Right kidney (tissue), 9 donors: ENCODE results near the gene SLC25A23.
"Not testable (repeated sequence)": the region's sequence is repeated elsewhere in the genome, so short reads cannot be mapped to it uniquely, and the experiment has no call there.

Experiments
- DNase-seq: peaks from one replicate; pipeline ENCODE4 v3.0.0-alpha.2; 2016
- long read RNA-seq, 8 donors: transcript quantifications; one replicate each; lab custom pipeline, GENCODE V29; 2026

SLC25A23 gene
- long read RNA-seq, donor 1, transcript SLC25A23-202 (10 exons, 3,425 nt): major isoform, 15 of 32 reads
- long read RNA-seq, donor 1, partial matches to known transcripts: 12 of 32 reads
- long read RNA-seq, donor 1, other reads (novel, unspliced or antisense): 0 of 32 reads
- long read RNA-seq, donor 2, transcript SLC25A23-202 (10 exons, 3,425 nt): major isoform, 5 of 9 reads
- long read RNA-seq, donor 2, partial matches to known transcripts: 0 of 9 reads
- long read RNA-seq, donor 2, other reads (novel, unspliced or antisense): 0 of 9 reads
- long read RNA-seq, donor 3, transcript SLC25A23-202 (10 exons, 3,425 nt): major isoform, 10 of 13 reads
- long read RNA-seq, donor 3, partial matches to known transcripts: 0 of 13 reads
- long read RNA-seq, donor 3, other reads (novel, unspliced or antisense): 0 of 13 reads
- long read RNA-seq, donor 4, transcript SLC25A23-207 (3 exons, 671 nt): major isoform, 10 of 18 reads
- long read RNA-seq, donor 4, transcript SLC25A23-202 (10 exons, 3,425 nt): minor isoform, 6 of 18 reads
- long read RNA-seq, donor 4, partial matches to known transcripts: 0 of 18 reads
- long read RNA-seq, donor 4, other reads (novel, unspliced or antisense): 0 of 18 reads
- long read RNA-seq, donor 5, transcript SLC25A23-202 (10 exons, 3,425 nt): major isoform, 12 of 30 reads
- long read RNA-seq, donor 5, partial matches to known transcripts: 6 of 30 reads
- long read RNA-seq, donor 5, other reads (novel, unspliced or antisense): 8 of 30 reads
- long read RNA-seq, donor 6, transcript SLC25A23-207 (3 exons, 671 nt): minor isoform, 5 of 16 reads
- long read RNA-seq, donor 6, transcript SLC25A23-202 (10 exons, 3,425 nt): major isoform, 11 of 16 reads
- long read RNA-seq, donor 6, partial matches to known transcripts: 0 of 16 reads
- long read RNA-seq, donor 6, other reads (novel, unspliced or antisense): 0 of 16 reads
- long read RNA-seq, donor 7: 0 reads
- long read RNA-seq, donor 8, transcript SLC25A23-202 (10 exons, 3,425 nt): major isoform, 16 of 19 reads
- long read RNA-seq, donor 8, partial matches to known transcripts: 0 of 19 reads
- long read RNA-seq, donor 8, other reads (novel, unspliced or antisense): 0 of 19 reads

GRCh38 chr19:6459262-6460098 lies at the start of gene SLC25A23:
Gene SLC25A23 (minus strand): TSS chr19:6459792. CDS start chr19:6459628, 164 bp downstream.
- no peak for DNase-seq

DNA sequence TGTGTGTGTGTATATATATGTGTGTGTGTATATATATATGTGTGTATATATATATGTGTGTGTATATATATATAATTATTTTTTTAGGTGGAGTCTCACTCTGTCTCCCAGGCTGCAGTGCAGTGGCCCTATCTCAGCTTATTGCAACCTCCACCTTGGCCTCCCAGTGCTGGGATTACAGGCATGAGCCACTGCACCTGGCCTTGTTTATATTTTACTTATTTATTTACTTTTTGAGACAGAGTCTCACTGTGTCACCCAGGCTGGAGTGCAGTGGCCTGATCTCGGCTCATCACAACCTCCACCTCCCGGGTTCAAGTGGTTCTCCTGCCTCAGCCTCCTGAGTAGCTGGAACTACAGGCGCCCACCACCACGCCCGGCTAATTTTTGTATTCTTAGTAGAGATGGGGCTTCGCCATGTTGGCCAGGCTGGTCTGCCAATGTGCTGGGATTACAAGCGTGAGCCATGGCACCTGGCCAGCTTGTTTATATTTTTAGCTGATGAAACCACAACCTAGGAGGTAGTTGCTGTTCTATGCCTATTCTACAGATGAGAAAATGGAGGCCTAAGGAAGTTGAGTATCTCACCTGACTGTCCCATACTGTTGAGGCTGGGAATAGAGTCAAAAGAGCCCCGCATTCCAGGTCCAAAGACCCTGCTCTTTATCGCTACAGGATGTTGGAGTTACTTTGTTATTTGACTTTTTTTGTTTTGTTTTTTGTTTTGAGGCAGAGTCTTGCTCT lies 48.6 kb upstream of the SLC25A23 start:
- DNase-seq: not testable (repeated sequence)

DNA sequence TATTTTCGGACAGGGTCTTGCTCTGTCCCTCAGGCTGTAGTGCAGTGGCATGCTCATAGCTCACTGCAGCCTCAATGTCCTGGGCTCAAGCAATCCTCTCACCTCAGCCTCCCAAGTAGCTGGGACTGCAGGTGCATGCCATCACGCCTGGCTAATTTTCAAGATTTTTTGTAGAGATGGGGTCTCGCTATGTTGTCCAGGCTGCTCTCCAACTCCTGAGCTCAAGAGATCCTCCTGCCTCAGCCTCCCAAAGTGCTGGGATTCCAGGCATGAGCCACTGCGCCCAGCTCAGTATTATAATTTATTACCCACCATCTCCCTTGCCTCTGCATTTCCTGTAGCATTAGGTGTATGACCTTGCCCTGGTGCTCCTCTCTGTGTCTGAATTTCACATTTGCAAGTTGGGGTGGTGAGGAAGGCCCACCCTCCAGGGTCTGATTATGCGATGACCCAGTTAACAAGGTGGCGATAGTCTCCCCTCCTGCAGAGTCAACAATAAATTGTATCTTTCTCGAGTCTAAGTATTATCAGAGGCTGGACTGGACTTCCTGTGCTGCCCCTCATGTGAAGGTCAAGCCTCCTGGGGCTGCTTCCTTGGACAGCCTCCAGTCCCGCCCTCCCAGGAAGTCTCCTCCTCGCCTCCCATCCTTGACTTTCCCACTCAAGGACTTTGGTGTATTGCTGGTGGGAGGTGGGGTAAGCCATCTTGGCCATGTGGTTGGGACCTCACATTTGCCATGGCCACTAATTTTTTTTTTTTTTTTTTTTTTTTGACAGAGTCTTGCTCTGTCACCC lies 44.0 kb upstream of the SLC25A23 start:
- DNase-seq: no peak

- peak; percentile 65 for DNase-seq
Measured at GRCh38 chr19:6501740-6502648, 42.4 kb upstream of the SLC25A23 start, which contains the start of gene TUBB4A. Gene TUBB4A (minus strand): TSS chr19:6502309. CDS start chr19:6502212, 97 bp downstream.

GRCh38 chr19:6500837-6501739 lies 41.5 kb upstream of the SLC25A23 start:
- no peak for DNase-seq

- DNase-seq: no peak
Measured at GRCh38 chr19:6499052-6499790, 39.6 kb upstream of the SLC25A23 start.

DNA sequence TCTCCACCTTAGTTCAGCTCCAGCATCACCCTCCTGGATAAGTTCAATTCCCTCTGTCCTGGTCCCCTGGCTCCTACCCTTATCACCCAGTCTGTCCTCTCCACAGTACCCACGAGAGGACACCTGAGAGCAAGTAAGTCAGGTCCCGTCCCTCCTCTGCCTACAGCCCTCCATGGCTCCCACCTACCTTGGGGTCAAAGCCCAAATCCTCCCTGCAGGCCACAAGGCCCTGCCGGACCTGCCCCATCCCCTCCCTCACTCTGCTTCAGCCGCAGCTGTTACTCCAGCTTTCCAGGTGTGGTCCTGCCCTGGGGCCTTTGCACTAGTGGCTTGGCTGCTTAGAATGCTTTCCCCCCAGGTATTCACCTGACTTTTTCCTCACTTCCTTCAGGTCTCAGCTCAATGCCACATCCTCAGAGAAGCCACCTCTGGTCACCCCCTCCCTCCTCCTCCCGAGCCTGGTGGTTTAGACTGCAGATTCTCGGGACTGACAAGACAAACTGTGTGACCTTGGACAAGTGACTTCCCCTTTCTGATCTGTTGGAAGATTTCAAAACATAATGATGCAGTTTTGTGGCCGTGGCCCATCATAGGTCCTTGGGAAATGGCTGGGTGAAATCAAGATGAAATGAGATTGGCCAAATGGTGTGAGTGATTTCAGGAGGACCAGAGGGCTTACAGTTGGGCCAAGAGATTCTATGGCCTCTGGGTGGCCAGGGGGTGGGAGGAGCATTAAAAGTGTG lies 38.9 kb upstream of the SLC25A23 start:
- DNase-seq: no peak

DNA sequence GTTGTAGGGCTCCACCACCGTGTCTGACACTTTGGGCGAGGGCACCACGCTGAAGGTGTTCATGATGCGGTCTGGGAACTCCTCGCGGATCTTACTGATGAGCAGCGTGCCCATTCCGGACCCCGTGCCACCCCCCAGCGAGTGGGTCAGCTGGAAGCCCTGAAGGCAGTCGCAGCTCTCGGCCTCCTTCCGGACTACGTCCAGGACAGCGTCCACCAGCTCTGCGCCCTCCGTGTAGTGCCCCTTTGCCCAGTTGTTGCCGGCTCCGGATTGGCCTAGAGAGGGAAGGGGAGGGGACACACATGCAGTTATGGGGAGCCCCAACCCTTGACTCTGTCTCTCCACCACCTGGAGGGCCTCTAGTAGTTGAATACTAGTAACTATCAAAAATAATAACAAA lies 36.4 kb upstream of the SLC25A23 start:
- no peak for DNase-seq

DNA sequence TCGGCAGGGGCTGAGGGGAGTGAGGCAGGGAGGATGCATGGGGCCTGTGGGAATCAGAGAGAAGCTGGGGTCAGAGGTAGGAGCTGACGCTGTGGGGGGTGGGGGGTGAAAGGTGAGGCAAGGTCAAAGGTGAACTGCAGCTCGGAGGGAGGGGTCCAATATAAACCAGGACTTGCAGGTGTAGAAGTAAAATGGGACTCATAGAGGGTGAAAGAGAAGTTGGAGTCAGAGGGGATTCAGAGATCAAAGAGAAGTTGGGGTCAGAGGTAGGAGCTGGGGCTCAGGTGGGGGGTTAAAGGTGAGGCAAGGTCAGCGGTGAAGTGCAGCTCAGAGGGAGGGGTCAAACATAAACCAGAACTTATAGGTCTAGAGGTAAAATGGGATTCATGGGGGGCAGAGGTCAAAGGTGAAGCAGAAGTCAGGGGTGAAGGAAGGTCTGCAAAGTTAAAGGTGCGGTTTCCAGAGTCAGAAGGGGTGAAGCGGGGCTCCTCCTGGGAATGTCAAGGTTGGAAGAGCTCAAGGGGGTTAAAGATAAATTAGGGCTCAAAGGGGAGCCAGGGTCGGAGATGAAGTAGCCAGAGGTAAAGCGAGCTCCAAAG lies 34.9 kb upstream of the SLC25A23 start:
- DNase-seq: no peak

- DNase-seq: no peak
Measured at GRCh38 chr19:6491802-6492592, 32.4 kb upstream of the SLC25A23 start.

DNA sequence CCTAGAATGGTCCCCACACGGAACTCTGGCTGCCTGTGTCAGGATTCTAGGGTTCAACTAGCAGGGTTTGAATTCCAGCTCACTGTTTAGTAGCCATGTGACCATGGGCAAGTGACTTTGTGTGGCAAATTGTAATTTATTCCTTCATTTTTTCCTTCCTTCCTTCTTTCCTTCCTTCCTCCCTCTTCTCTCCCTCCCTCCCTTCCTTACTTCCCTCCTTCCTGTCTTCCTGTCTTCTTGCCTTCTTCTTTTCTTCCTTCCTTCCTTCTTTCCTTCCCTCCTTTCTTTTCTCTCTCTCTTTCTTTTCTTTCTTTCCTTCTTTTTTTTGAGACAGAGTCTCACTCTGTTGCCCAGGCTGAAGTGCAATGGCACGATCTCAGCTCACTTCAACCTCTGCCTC lies 30.5 kb upstream of the SLC25A23 start:
- DNase-seq: no peak

GRCh38 chr19:6489278-6490061 lies 29.9 kb upstream of the SLC25A23 start:
- DNase-seq: no peak

- DNase-seq: no peak
Measured at GRCh38 chr19:6484831-6485230, 25.2 kb upstream of the SLC25A23 start.

- no peak for DNase-seq
Measured at GRCh38 chr19:6484230-6484629, 24.6 kb upstream of the SLC25A23 start.
